IPS DF 4.7 (cell line): ENCODE data around the gene TRPV4.

Experiments used
- DNase-seq: peaks from one replicate; pipeline ENCODE4 v3.0.0-alpha.2; 2013; ENCODE audit warnings: low spot score; ENCODE audit errors: extremely low read depth

TRPV4 gene

GRCh38 chr12:109781668-109782325, 51.4 kb downstream of the TRPV4 start:
- DNase-seq, result no peak

- no peak for DNase-seq
Measured at GRCh38 chr12:109779382-109779781, 53.8 kb downstream of the TRPV4 start.

GRCh38 chr12:109778684-109779083, 54.5 kb downstream of the TRPV4 start:
- DNase-seq, result no peak

- no peak for DNase-seq
Measured at GRCh38 chr12:109777544-109777943, 55.7 kb downstream of the TRPV4 start.

GRCh38 chr12:109776624-109777023, 56.6 kb downstream of the TRPV4 start:
- DNase-seq, result no peak

- DNase-seq, result no peak
Measured at GRCh38 chr12:109775172-109775881, 57.9 kb downstream of the TRPV4 start.

- DNase-seq, result no peak
Measured at GRCh38 chr12:109773384-109774011, 59.7 kb downstream of the TRPV4 start.

- no peak for DNase-seq
Measured at GRCh38 chr12:109772622-109773321, 60.4 kb downstream of the TRPV4 start.

GRCh38 chr12:109771746-109772621, 61.2 kb downstream of the TRPV4 start:
- DNase-seq, result no peak

GRCh38 chr12:109770861-109771670, 62.1 kb downstream of the TRPV4 start:
- no peak for DNase-seq

- DNase-seq, result no peak
Measured at GRCh38 chr12:109770104-109770860, 62.9 kb downstream of the TRPV4 start.

GRCh38 chr12:109768901-109769670, 64.1 kb downstream of the TRPV4 start:
- no peak for DNase-seq

GRCh38 chr12:109767991-109768900, 65.0 kb downstream of the TRPV4 start:
- DNase-seq, result no peak

GRCh38 chr12:109767456-109767855, 65.7 kb downstream of the TRPV4 start:
- DNase-seq, result no peak

- DNase-seq, result no peak
Measured at GRCh38 chr12:109766251-109766778, 66.9 kb downstream of the TRPV4 start.

- DNase-seq, result no peak
Measured at GRCh38 chr12:109765446-109765810, 67.8 kb downstream of the TRPV4 start.

- no peak for DNase-seq
Measured at GRCh38 chr12:109764776-109765445, 68.3 kb downstream of the TRPV4 start.
